Cardiac muscle cell (in vitro differentiated cells and primary cell): Measurements from ENCODE around the gene SCIMP. TPM values are rescaled to one million over a fixed set of nuclear protein-coding genes. Genes with fewer than 3 reads are reported as not detected.

Experiments used
- DNase-seq, 2 donors: peaks; one replicate each; pipeline versions ENCODE4 v3.0.0 to v3.0.0-alpha.2; 2010 to 2017; ENCODE audit warnings: low read depth in 1 of 2, low spot score in 1 of 2
- H3K27ac ChIP-seq: fragments of 200-600 bp; sonication (generic); 2 replicates; pipeline ENCODE4 v1.5.1; 2016
- H3K27me3 ChIP-seq: fragments of 200-600 bp; sonication (generic); 2 replicates; pipeline ENCODE4 v1.6.0; 2016; ENCODE audit warnings: control low read depth
- H3K36me3 ChIP-seq: fragments of 200-600 bp; sonication (generic); 2 replicates; pipeline ENCODE4 v1.5.1; 2016; ENCODE audit warnings: control low read depth
- H3K4me1 ChIP-seq: fragments of 200-600 bp; sonication (generic); 2 replicates; pipeline ENCODE4 v1.8.1; 2017; ENCODE audit warnings: low read depth, mild to moderate bottlenecking, mixed run types
- H3K4me3 ChIP-seq: fragments of 200-600 bp; sonication (generic); 2 replicates; pipeline ENCODE4 v1.5.1; 2016; ENCODE audit warnings: mild to moderate bottlenecking
- H3K9me3 ChIP-seq: fragments of 200-600 bp; sonication (generic); 2 replicates; pipeline ENCODE4 v1.5.1; 2017; ENCODE audit warnings: low read depth, mild to moderate bottlenecking, control low read depth
- polyA plus RNA-seq: library from polyadenylated mRNA; unstranded; fragments of >200 nt; fragmentation: Nextera tagmentation; extraction: Ambion mirVana; gene quantifications from 2 replicates; pipeline ENCODE4 v1.2.1, GENCODE V29; 2016
- total RNA-seq: library from RNA; depleted of rRNA; stranded (reverse); fragments of >200 nt; gene quantifications from 2 replicates; pipeline ENCODE4 v1.2.3, GENCODE V29; 2016
- TF ChIP-seq, protein P1 (sequence below): IDR thresholded peaks from 2 replicates; pipeline ENCODE4 v1.5.1; 2012; ENCODE audit warnings: low read depth, mild to moderate bottlenecking, low read length

Gene SCIMP
- total RNA-seq, result not detected in 2 replicates
- 0.72 and 0.91 TPM in 2 replicates for polyA plus RNA-seq

DNA sequence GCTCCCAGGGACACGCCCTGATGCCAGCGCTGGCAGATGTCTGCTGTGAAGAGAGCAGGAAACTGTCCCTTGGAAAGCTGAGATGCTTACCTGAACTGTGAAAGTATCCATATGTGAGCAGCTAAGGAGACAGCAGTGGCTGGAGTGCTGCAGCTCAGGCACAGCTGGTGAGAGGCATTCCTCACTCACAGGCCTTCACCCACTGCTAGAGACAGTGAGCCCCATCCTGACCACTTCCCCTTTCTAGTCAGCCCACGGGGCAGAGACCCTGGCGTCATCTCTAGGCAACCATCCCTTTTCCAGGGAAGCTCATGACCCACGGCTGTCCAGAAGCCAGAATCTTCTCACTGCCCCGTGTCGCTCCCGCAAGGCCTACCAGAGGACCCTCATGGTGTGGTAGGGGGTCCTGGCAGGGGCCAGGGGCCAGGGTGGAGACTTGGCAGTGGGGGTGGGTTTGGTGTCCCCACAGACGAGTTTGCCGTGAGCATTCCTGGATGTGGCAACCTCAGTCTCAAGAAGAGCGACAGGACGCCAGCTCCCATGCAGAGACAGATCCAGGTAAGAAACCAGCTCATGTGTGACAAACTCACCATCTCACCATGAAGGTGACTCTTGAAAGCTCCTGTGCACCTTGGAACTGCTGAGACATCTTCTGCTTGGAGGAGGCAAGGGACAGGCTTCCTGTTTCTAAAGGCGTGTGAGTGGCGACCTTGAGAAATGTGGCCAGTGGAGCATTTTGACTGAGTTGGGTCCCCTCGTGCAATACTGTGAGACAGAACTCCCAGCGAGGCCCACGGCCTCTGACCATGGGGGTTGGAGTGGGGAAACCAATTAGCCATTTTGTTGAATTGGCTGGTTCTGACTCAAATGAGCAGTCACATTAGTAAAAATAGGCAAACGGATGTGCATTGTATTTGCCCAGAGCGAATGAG lies at the start of gene SCIMP:
TSS of gene SCIMP (minus strand) at position 216 of the 932 bp plus-strand sequence. CDS start at position 111, 105 bp downstream.
- TF ChIP-seq, protein P1, sequence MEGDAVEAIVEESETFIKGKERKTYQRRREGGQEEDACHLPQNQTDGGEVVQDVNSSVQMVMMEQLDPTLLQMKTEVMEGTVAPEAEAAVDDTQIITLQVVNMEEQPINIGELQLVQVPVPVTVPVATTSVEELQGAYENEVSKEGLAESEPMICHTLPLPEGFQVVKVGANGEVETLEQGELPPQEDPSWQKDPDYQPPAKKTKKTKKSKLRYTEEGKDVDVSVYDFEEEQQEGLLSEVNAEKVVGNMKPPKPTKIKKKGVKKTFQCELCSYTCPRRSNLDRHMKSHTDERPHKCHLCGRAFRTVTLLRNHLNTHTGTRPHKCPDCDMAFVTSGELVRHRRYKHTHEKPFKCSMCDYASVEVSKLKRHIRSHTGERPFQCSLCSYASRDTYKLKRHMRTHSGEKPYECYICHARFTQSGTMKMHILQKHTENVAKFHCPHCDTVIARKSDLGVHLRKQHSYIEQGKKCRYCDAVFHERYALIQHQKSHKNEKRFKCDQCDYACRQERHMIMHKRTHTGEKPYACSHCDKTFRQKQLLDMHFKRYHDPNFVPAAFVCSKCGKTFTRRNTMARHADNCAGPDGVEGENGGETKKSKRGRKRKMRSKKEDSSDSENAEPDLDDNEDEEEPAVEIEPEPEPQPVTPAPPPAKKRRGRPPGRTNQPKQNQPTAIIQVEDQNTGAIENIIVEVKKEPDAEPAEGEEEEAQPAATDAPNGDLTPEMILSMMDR, result no peak
- Histone ChIP-seq H3K4me3 (no peak within 1 kb of the TSS), H3K27me3 (no peaks in the 10 kb centered on the region), H3K27ac (no peak within 1 kb of the TSS), H3K36me3 (no peaks in the 10 kb centered on the region), H3K9me3 (no peaks in the 10 kb centered on the region), H3K4me1 (no peaks in the 10 kb centered on the region)
- no peak for DNase-seq

DNA sequence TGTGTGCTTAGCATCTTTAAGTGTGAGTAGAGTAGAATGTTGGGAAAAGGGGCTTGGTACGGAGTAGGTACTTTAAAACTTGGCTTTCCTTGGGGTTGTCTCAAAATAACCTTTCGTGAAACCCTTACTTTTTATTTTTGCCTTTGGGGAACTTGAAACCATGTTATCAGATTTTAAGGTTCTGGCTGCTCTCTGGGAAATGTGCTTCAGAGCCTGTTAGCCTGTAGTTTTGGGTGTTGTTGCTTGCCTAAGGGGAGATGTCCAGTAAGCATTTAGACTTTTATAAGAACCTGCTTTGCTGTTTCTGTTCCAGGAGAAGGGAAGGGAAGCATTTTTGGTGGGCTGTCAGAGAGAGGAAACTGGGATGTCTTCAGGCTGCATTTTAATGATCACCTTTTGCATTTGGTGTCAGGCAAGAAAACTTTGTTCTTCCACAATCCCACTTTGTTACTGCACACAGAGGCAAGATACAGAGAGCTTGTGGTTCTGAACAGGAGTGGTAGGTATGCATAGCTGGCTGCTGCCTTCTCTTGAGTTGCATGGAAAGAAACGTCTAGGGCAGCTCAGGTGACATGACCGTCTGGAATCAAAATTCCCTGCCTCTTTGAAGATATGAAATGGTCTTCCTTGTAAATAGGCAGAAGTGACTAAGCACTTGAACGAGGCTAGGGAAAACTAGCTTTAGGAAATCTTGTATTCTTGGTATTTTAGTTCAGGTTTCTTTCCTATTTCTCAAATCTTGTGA lies 49.1 kb upstream of the SCIMP start:
- H3K4me1 ChIP-seq, result peaks cover 20% of the 10 kb centered on the region
- no peaks in the 10 kb centered on the region for H3K27me3 ChIP-seq
- DNase-seq, result peak; percentile 9 to 14
- H3K9me3 ChIP-seq, result no peaks in the 10 kb centered on the region
- TF ChIP-seq, protein P1, result no peak
- H3K4me3 ChIP-seq, result no peak overlapping the region
- no peaks in the 10 kb centered on the region for H3K36me3 ChIP-seq
- H3K27ac ChIP-seq, result peak overlapping the region; percentile 54

- Histone ChIP-seq H3K4me3 (peak overlapping the region; percentile 95), H3K27me3 (no peaks in the 10 kb centered on the region), H3K27ac (peak overlapping the region; percentile 73), H3K9me3 (no peaks in the 10 kb centered on the region), H3K36me3 (no peaks in the 10 kb centered on the region), H3K4me1 (peaks cover 20% of the 10 kb centered on the region)
- DNase-seq, result peak; percentile 11 to 19
- TF ChIP-seq, protein P1, result no peak
Observed at GRCh38 chr17:5282642-5283217, 48.1 kb upstream of the SCIMP start.

GRCh38 chr17:5281814-5282641 lies 47.4 kb upstream of the SCIMP start, which contains the start of gene RABEP1:
RABEP1 (plus strand) TSS chr17:5282284; CDS start chr17:5282487, 203 bp downstream.
- H3K9me3 ChIP-seq, result no peaks in the 10 kb centered on the region
- peaks cover 20% of the 10 kb centered on the region for H3K4me1 ChIP-seq
- H3K27me3 ChIP-seq, result no peaks in the 10 kb centered on the region
- peak within 1 kb of the TSS; percentile 97 for H3K27ac ChIP-seq
- peak within 1 kb of the TSS; percentile 95 for H3K4me3 ChIP-seq
- TF ChIP-seq, protein P1, result peak; percentile 14
- no peaks in the 10 kb centered on the region for H3K36me3 ChIP-seq
- DNase-seq, result peak; percentile 93 to 95
